ENCODE data around the gene OSBP2.
"Not testable (repeated sequence)": the region's sequence is repeated elsewhere in the genome, so short reads cannot be mapped to it uniquely, and the experiment has no call there.

Gene OSBP2

GRCh38 chr22:30718491-30718890, 23.8 kb downstream of the OSBP2 start:
- no peak for DNase-seq (ENCODE audit: low read depth)

- DNase-seq (ENCODE audit: low read depth), result no peak
Measured at GRCh38 chr22:30718938-30719337, 24.3 kb downstream of the OSBP2 start.

- no peak for DNase-seq (ENCODE audit: low read depth)
Measured at GRCh38 chr22:30720263-30720837, 25.7 kb downstream of the OSBP2 start.

GRCh38 chr22:30721741-30722140, 27.1 kb downstream of the OSBP2 start:
- no peak for DNase-seq (ENCODE audit: low read depth)

- no peak for DNase-seq (ENCODE audit: low read depth)
Measured at GRCh38 chr22:30728826-30729225, 34.2 kb downstream of the OSBP2 start.

- no peak for DNase-seq (ENCODE audit: low read depth)
Measured at GRCh38 chr22:30731658-30732057, 37.0 kb downstream of the OSBP2 start.

GRCh38 chr22:30732426-30732825, 37.8 kb downstream of the OSBP2 start:
- DNase-seq (ENCODE audit: low read depth), result no peak

- no peak for DNase-seq (ENCODE audit: low read depth)
Measured at GRCh38 chr22:30733181-30733631, 38.5 kb downstream of the OSBP2 start.

GRCh38 chr22:30740007-30740406, 45.3 kb downstream of the OSBP2 start:
- not testable (repeated sequence) for DNase-seq (ENCODE audit: low read depth)

- DNase-seq (ENCODE audit: low read depth), result not testable (repeated sequence)
Measured at GRCh38 chr22:30740511-30740910, 45.8 kb downstream of the OSBP2 start.

- no peak for DNase-seq (ENCODE audit: low read depth)
Measured at GRCh38 chr22:30742291-30743256, 47.9 kb downstream of the OSBP2 start.

- no peak for DNase-seq (ENCODE audit: low read depth)
Measured at GRCh38 chr22:30743257-30744020, 48.8 kb downstream of the OSBP2 start.

GRCh38 chr22:30744224-30744623, 49.5 kb downstream of the OSBP2 start:
- no peak for DNase-seq (ENCODE audit: low read depth)

- no peak for DNase-seq (ENCODE audit: low read depth)
Measured at GRCh38 chr22:30747493-30747892, 52.8 kb downstream of the OSBP2 start.

GRCh38 chr22:30749272-30749671, 54.6 kb downstream of the OSBP2 start:
- no peak for DNase-seq (ENCODE audit: low read depth)

- DNase-seq (ENCODE audit: low read depth), result no peak
Measured at GRCh38 chr22:30749849-30750248, 55.2 kb downstream of the OSBP2 start.

GRCh38 chr22:30751529-30751928, 56.9 kb downstream of the OSBP2 start:
- DNase-seq (ENCODE audit: low read depth), result no peak

GRCh38 chr22:30752771-30753170, 58.1 kb downstream of the OSBP2 start:
- no peak for DNase-seq (ENCODE audit: low read depth)

- no peak for DNase-seq (ENCODE audit: low read depth)
Measured at GRCh38 chr22:30753701-30754100, 59.0 kb downstream of the OSBP2 start.

- DNase-seq (ENCODE audit: low read depth), result no peak
Measured at GRCh38 chr22:30754521-30754920, 59.8 kb downstream of the OSBP2 start.

GRCh38 chr22:30754971-30755758, 60.5 kb downstream of the OSBP2 start:
- DNase-seq (ENCODE audit: low read depth), result peak; percentile 7

GRCh38 chr22:30755759-30756124, 61.1 kb downstream of the OSBP2 start:
- no peak for DNase-seq (ENCODE audit: low read depth)
